HepG2 (cell line): Measurements from ENCODE around the gene AP2S1. TPM values are rescaled to one million over a fixed set of nuclear protein-coding genes. Genes with fewer than 3 reads are reported as not detected.

ENCODE experiments used
- ARHGAP35 ChIP-seq: sonication (generic); formaldehyde crosslinking; IDR thresholded peaks from 2 replicates; pipeline ENCODE4 v1.9.0; 2022; ENCODE audit warnings: mild to moderate bottlenecking, inconsistent platforms, moderate library complexity, missing genetic modification reagents, borderline replicate concordance
- ATAD3A ChIP-seq: sonication (generic); formaldehyde crosslinking; IDR thresholded peaks from 2 replicates; pipeline ENCODE4 v1.4.0; 2020; ENCODE audit warnings: missing genetic modification reagents
- ATF3 ChIP-seq: sonication (generic); formaldehyde crosslinking; IDR thresholded peaks from 2 replicates; pipeline ENCODE4 v1.4.0; 2020; ENCODE audit warnings: missing genetic modification reagents
- MYC ChIP-seq: sonication (generic); formaldehyde crosslinking; IDR thresholded peaks from 2 replicates; pipeline ENCODE4 v1.9.0; 2021; ENCODE audit warnings: missing genetic modification reagents, borderline replicate concordance
- NFRKB ChIP-seq: fragments of 450-650 bp; IDR thresholded peaks from 2 replicates; pipeline ENCODE4 v1.6.1; 2017
- ZFP91 ChIP-seq: sonication (generic); formaldehyde crosslinking; IDR thresholded peaks from 2 replicates; pipeline ENCODE4 v1.9.0; 2022; ENCODE audit warnings: missing genetic modification reagents, mild to moderate bottlenecking, borderline replicate concordance
- ZNF274 ChIP-seq: sonication (generic); formaldehyde crosslinking; IDR thresholded peaks from 2 replicates; pipeline ENCODE4 v1.5.1; 2020; ENCODE audit warnings: mild to moderate bottlenecking, missing genetic modification reagents
- ZNF850 ChIP-seq: sonication (generic); formaldehyde crosslinking; conservative IDR thresholded peaks from 2 replicates; pipeline ENCODE4 v1.9.0; 2021; ENCODE audit warnings: mild to moderate bottlenecking, missing genetic modification reagents
- polyA plus RNA-seq, 8 experiments: library from polyadenylated mRNA; depleted of rRNA in 3 of 8; stranded (reverse) in 7 of 8; unstranded in 1 of 8; fragments of >200 nt; fragmentation: Illumina TruSeq in 4 of 8; extraction: Trizol in 4 of 8; gene quantifications; 2 replicates each; pipeline versions ENCODE4 v1.2.1 to v1.2.3, GENCODE V29; 2011 to 2016; ENCODE audit warnings: low read depth in 4 of 8, missing spikeins in 1 of 8, mixed read lengths in 1 of 8; ENCODE audit not compliant: insufficient read depth in 1 of 8
- total RNA-seq, 5 experiments: library from RNA; depleted of rRNA; stranded (reverse); fragments of >200 nt; fragmentation: Illumina TruSeq; extraction: Trizol; gene quantifications; 2 replicates each; pipeline ENCODE4 v1.2.3, GENCODE V29; 2016; ENCODE audit warnings: low read depth in 1 of 5
- TF ChIP-seq, protein P1 (sequence below): sonication (generic); formaldehyde crosslinking; IDR thresholded peaks from 2 replicates; pipeline ENCODE4 v1.9.0; 2022; ENCODE audit warnings: low read depth, missing genetic modification reagents
- TF ChIP-seq, protein P2 (sequence below): IDR thresholded peaks from 2 replicates; pipeline ENCODE4 v1.6.1; 2016; ENCODE audit warnings: mild to moderate bottlenecking
- TF ChIP-seq, protein P3 (sequence below), 2 experiments: sonication (generic) in 1 of 2; formaldehyde crosslinking in 1 of 2; IDR thresholded peaks; 2 replicates each; pipeline versions ENCODE4 v1.6.1 to v1.9.0; 2014 to 2022; ENCODE audit warnings: antibody characterized with exemption in 1 of 2, borderline replicate concordance in 1 of 2, inconsistent platforms in 1 of 2, low read depth in 1 of 2, missing genetic modification reagents in 1 of 2
- TF ChIP-seq, protein P4 (sequence below): sonication (generic); formaldehyde crosslinking; IDR thresholded peaks from 2 replicates; pipeline ENCODE4 v1.4.0; 2020; ENCODE audit warnings: missing genetic modification reagents

AP2S1 gene
- total and polyA plus RNA-seq, 2 of the 13 experiments (the other 11 are each of a cell fraction or from before 2014, with no cell fraction given), result 45.2 to 86.1 TPM

GRCh38 chr19:46821512-46822409 is 28.9 kb downstream of the AP2S1 start (continued):
- TF ChIP-seq, protein P1, sequence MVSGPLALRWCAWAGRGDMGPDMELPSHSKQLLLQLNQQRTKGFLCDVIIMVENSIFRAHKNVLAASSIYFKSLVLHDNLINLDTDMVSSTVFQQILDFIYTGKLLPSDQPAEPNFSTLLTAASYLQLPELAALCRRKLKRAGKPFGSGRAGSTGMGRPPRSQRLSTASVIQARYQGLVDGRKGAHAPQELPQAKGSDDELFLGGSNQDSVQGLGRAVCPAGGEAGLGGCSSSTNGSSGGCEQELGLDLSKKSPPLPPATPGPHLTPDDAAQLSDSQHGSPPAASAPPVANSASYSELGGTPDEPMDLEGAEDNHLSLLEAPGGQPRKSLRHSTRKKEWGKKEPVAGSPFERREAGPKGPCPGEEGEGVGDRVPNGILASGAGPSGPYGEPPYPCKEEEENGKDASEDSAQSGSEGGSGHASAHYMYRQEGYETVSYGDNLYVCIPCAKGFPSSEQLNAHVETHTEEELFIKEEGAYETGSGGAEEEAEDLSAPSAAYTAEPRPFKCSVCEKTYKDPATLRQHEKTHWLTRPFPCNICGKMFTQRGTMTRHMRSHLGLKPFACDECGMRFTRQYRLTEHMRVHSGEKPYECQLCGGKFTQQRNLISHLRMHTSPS (CRISPR knock-in tag), result peak; percentile 49; the same call in 1 of the 2 replicates
- 0 out of 2 replicates have a peak, but pooled peaks have one; percentile 26 for TF ChIP-seq ARHGAP35 (CRISPR knock-in tag)
- TF ChIP-seq ZFP91 (CRISPR knock-in tag), result peak; percentile 39; the same call in 1 of the 2 replicates
- TF ChIP-seq, protein P2, sequence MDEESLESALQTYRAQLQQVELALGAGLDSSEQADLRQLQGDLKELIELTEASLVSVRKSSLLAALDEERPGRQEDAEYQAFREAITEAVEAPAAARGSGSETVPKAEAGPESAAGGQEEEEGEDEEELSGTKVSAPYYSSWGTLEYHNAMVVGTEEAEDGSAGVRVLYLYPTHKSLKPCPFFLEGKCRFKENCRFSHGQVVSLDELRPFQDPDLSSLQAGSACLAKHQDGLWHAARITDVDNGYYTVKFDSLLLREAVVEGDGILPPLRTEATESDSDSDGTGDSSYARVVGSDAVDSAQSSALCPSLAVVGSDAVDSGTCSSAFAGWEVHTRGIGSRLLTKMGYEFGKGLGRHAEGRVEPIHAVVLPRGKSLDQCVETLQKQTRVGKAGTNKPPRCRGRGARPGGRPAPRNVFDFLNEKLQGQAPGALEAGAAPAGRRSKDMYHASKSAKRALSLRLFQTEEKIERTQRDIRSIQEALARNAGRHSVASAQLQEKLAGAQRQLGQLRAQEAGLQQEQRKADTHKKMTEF (CRISPR knock-in tag), result peak; percentile 40; the same call in 1 of the 2 replicates
- no peak for TF ChIP-seq ZNF850
- TF ChIP-seq NFRKB, result no peak
- TF ChIP-seq ATF3 (CRISPR knock-in tag), result no peak
- peak; percentile 32; the same call in 1 of the 2 replicates for TF ChIP-seq ZNF274 (CRISPR knock-in tag)
- TF ChIP-seq, protein P3, sequence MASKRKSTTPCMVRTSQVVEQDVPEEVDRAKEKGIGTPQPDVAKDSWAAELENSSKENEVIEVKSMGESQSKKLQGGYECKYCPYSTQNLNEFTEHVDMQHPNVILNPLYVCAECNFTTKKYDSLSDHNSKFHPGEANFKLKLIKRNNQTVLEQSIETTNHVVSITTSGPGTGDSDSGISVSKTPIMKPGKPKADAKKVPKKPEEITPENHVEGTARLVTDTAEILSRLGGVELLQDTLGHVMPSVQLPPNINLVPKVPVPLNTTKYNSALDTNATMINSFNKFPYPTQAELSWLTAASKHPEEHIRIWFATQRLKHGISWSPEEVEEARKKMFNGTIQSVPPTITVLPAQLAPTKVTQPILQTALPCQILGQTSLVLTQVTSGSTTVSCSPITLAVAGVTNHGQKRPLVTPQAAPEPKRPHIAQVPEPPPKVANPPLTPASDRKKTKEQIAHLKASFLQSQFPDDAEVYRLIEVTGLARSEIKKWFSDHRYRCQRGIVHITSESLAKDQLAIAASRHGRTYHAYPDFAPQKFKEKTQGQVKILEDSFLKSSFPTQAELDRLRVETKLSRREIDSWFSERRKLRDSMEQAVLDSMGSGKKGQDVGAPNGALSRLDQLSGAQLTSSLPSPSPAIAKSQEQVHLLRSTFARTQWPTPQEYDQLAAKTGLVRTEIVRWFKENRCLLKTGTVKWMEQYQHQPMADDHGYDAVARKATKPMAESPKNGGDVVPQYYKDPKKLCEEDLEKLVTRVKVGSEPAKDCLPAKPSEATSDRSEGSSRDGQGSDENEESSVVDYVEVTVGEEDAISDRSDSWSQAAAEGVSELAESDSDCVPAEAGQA (IDR thresholded peaks at IDR 0.05; ENCODE audit: low read depth), result no peak
- TF ChIP-seq, protein P3 (CRISPR knock-in tag; IDR thresholded peaks at IDR 0.05; ENCODE audit: borderline replicate concordance), result no peak
- TF ChIP-seq ATAD3A, result no peak
- TF ChIP-seq MYC (CRISPR knock-in tag), result peak; percentile 59; the same call in 1 of the 2 replicates
- TF ChIP-seq, protein P4, sequence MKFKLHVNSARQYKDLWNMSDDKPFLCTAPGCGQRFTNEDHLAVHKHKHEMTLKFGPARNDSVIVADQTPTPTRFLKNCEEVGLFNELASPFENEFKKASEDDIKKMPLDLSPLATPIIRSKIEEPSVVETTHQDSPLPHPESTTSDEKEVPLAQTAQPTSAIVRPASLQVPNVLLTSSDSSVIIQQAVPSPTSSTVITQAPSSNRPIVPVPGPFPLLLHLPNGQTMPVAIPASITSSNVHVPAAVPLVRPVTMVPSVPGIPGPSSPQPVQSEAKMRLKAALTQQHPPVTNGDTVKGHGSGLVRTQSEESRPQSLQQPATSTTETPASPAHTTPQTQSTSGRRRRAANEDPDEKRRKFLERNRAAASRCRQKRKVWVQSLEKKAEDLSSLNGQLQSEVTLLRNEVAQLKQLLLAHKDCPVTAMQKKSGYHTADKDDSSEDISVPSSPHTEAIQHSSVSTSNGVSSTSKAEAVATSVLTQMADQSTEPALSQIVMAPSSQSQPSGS (CRISPR knock-in tag), result no peak
